IPS-NIHi7 (cell line): ENCODE data around the gene TRIM38.
"Not testable (repeated sequence)": the region's sequence is repeated elsewhere in the genome, so short reads cannot be mapped to it uniquely, and the experiment has no call there.

Source experiments
- DNase-seq: peaks from one replicate; pipeline ENCODE4 v3.0.0; 2012; ENCODE audit warnings: mixed read lengths; ENCODE audit errors: extremely low spot score

Gene TRIM38

GRCh38 chr6:26006086-26006939, 43.7 kb downstream of the TRIM38 start:
- no peak for DNase-seq

- not testable (repeated sequence) for DNase-seq
These were observed 44.3 kb downstream of the TRIM38 start for GRCh38 chr6:26006940-26007305.

GRCh38 chr6:26008470-26008869, 45.9 kb downstream of the TRIM38 start:
- DNase-seq, result no peak

GRCh38 chr6:26009817-26010216, 47.2 kb downstream of the TRIM38 start:
- DNase-seq, result no peak

- no peak for DNase-seq
These were observed 49.5 kb downstream of the TRIM38 start for GRCh38 chr6:26012061-26012460.

GRCh38 chr6:26014386-26014785, 51.8 kb downstream of the TRIM38 start:
- not testable (repeated sequence) for DNase-seq

GRCh38 chr6:26016245-26016962, 53.8 kb downstream of the TRIM38 start:
- no peak for DNase-seq

- no peak for DNase-seq
These were observed 54.5 kb downstream of the TRIM38 start for GRCh38 chr6:26016963-26017631.

- no peak for DNase-seq
These were observed 55.0 kb downstream of the TRIM38 start for GRCh38 chr6:26017632-26017966.

GRCh38 chr6:26019261-26019830, 56.7 kb downstream of the TRIM38 start:
- no peak for DNase-seq

- no peak for DNase-seq
These were observed 57.3 kb downstream of the TRIM38 start for GRCh38 chr6:26019967-26020328.

- DNase-seq, result peak; percentile 60
These were observed 57.9 kb downstream of the TRIM38 start for GRCh38 chr6:26020329-26021000.

GRCh38 chr6:26021001-26021349, 58.4 kb downstream of the TRIM38 start:
- no peak for DNase-seq

- peak; percentile 81 for DNase-seq
These were observed 58.9 kb downstream of the TRIM38 start for GRCh38 chr6:26021350-26022131.

- DNase-seq, result no peak
These were observed 59.5 kb downstream of the TRIM38 start for GRCh38 chr6:26022132-26022472.

- no peak for DNase-seq
These were observed 60.1 kb downstream of the TRIM38 start for GRCh38 chr6:26022737-26023136.

GRCh38 chr6:26024651-26025046, 62.0 kb downstream of the TRIM38 start:
- DNase-seq, result no peak

- no peak for DNase-seq
These were observed 62.7 kb downstream of the TRIM38 start for GRCh38 chr6:26025047-26025893.

- DNase-seq, result peak; percentile 47
These were observed 63.6 kb downstream of the TRIM38 start for GRCh38 chr6:26025894-26026832.
